HG03039 (cell line): Measurements from ENCODE around the gene BTG1.

Experiments
- ATAC-seq: cut with Tn5 transposase; IDR thresholded peaks from one replicate; pipeline ENCODE4 v1.9.1; 2021; ENCODE audit warnings: mild to moderate bottlenecking, moderate library complexity; ENCODE audit not compliant: unreplicated experiment

The BTG1 gene, protein sequence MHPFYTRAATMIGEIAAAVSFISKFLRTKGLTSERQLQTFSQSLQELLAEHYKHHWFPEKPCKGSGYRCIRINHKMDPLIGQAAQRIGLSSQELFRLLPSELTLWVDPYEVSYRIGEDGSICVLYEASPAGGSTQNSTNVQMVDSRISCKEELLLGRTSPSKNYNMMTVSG

DNA sequence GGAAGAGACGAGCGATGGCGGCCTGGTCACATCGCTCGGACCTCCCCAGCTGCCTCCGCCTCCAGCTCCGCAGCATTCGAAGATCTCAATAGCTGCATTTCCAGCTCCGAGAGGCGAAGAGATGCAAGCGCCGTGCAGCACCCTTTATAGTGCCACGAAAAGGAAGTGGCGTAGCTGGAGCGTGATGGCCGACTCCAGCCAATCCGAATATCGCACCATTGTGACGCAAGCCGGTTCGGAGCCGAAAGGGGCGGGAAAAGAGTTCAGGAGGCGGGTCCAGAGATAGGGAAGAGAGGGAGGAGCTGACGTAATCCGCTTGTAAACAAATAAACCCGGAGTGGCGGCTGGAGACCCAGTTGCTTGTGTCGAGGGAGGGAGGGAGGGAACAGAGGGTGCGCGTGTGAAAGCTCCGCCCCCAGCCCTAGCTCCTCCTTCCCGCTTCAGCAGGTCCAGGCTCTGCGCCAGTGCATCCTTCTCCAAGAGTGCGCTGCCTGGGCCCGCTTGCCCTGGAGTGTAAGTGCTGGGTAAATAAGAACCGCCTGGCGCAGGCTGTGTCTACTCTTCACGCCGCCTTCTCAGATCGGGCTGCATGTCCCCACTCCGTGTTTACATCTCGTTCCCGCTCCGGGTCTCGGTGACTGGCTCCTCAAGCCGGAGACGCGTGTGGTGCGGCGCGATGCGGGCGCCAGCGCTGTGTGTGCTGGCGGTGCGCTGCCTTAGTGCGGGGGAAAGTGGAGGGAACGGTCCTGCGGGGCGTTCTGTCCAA, at the start of gene BTG1:
Gene BTG1 (minus strand): TSS at position 116 of the 766 bp plus-strand sequence. CDS start 311 bp downstream, outside the sequence.
- ATAC-seq, result peak; percentile 69

DNA sequence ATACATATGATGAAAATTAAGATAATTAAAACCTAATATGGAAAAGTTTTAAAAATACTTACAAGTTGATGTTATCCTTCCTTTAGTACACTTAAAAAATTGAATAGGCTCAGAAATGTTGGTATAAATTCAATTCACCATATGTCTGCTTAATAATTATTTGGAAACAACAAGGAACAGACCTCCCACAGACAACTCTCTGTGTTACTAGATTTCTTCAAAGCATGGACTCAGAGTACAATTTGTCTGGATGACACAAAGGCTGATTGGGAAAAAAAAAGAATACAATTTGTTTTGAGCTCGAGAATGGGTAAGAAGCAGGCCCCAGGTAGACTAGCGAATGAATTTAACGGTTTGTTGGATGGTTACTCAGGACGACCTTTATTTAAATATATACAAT, 48.9 kb upstream of the BTG1 start:
- ATAC-seq, result no peak

DNA sequence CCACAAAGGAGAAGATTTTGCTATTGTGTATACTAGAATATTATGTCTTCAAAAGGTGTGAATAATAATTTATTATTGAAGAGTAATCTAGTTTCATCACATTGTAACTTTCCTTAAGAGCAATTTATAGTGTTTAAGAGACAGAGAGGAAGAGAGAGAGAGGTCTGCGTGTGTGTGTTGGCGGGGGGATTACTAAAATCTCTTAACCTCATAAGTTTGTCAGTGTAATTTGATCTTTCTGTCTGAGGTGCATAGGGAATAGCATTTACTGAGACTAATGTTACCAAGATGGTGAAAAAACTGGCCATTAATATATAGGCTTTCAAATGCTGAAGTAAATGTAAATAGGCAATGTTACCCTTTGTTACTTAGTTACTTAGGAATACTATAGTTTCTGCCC, 48.2 kb upstream of the BTG1 start:
- ATAC-seq, result no peak

DNA sequence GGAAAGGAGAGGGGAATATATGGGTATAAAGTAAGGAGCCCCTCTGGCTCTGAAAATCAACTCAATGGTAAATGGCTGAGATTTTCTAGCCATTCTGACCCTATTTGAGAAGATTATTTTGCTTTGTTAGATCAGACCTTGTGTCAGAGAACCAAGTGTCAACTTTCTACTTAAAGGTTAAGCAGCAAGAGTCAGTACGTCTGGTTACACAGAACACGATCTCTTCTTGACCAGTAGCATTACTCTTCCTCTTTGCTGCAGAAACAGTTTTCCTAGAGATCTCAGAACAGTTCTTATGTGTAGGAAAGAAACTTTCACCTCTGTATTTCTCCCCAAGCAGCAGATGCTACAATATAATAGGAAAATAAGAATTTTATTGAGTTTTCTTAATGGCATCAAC, 47.4 kb upstream of the BTG1 start:
- ATAC-seq, result no peak

GRCh38 chr12:92192360-92192759, 46.7 kb upstream of the BTG1 start:
- ATAC-seq, result no peak

DNA sequence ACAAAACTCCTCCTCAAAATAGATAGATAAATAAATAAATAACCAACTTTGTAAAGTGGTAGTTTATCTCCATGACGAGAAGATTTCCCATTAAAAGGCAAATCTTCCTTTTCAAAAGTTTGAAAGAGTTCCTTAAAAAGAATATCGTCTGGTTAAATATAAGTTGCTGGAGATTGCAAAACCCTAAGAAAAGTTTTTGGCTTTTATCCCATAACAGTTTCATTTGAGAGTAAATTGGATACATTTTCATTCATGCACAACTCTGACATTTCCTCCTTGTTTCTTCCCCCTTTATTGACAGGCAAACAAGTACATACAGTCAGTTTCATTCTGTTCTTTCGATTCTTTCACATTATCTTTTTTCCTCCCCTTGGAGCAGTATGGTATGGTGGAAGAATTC, 45.4 kb upstream of the BTG1 start:
- no peak for ATAC-seq

GRCh38 chr12:92188517-92189188, 43.0 kb upstream of the BTG1 start:
- no peak for ATAC-seq

DNA sequence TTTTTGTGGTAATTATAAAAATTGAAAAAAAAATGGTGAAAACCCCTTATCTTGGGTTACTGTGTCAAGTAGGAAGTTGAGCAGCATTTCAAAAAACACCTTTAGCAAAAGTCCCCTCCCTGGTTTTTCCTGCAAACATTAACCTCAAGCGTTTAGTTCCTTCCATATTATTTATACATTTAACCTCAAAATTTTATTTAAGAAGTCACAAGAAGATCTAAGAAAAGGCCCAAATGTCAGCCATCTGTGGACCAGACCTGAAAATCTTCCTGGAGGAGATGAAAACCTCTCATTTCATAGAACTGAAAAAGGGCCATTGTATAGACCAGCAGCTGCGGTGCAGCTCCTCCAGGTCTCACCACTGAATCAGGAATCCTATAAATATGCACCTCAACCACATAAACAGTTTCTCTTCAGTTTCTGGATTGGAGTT, 40.4 kb upstream of the BTG1 start:
- no peak for ATAC-seq

- ATAC-seq, result peak; percentile 69
These were observed 39.4 kb upstream of the BTG1 start for GRCh38 chr12:92185052-92185451.

GRCh38 chr12:92183575-92183974, 37.9 kb upstream of the BTG1 start:
- ATAC-seq, result no peak

DNA sequence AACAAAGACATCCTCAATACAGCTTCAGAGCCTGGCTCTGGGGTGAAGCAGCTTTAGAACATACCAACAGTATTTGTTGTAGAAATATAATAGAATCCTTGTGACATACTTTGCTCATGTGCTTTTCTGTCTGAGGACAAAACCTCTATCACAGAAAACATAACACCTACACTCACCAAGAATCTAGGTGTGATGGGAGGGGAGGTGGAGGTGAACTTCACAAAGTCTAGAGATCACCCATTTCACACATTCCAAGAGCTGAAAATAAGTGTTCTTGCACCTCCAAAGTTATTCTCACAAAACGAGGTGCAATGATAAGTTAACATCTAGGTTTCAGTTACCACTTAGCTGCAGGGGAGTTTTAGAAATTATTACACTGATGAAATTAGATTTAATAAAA, 32.7 kb upstream of the BTG1 start:
- ATAC-seq, result no peak

- no peak for ATAC-seq
These were observed 31.0 kb upstream of the BTG1 start for GRCh38 chr12:92176646-92177045.

DNA sequence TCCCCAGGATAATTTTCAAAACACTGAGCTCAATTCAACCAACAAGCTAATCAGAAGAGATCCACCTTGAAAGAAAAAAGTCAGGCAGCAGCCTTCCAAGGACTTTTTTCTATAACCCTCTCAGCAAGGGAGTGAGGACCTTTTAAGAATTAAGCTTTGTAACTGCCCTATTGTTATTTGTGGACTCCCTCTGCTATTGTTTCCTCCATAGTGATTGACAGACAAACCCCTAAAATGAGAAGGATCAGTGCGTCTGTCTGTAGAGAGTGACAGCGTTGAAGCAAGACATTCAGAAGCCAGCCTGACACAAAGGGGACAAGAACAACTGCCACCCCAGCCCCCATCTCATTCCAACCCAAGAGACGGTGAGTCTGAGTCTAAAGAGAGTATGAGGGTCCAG, 30.3 kb upstream of the BTG1 start:
- ATAC-seq, result no peak

DNA sequence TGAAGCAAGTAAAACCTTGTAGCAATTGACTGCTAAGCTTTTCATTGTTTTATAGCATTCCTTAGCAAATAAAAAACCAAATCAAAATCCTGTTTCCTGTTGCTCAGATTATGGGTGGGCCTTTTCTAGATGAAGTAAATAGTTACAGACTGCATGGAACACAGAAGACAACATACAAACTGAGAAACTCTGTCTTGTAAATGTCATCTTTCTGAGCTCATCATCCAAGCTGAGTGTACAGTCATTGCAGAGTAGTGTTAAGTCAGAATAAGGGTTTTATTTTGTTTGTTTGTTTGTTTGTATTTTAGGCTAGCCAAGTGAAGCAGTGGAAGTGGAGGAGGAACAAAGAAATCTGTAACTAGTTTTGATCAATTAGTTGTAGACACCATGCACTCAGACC, 24.4 kb upstream of the BTG1 start:
- ATAC-seq, result no peak

- no peak for ATAC-seq
These were observed 21.4 kb upstream of the BTG1 start for GRCh38 chr12:92167075-92167474.

DNA sequence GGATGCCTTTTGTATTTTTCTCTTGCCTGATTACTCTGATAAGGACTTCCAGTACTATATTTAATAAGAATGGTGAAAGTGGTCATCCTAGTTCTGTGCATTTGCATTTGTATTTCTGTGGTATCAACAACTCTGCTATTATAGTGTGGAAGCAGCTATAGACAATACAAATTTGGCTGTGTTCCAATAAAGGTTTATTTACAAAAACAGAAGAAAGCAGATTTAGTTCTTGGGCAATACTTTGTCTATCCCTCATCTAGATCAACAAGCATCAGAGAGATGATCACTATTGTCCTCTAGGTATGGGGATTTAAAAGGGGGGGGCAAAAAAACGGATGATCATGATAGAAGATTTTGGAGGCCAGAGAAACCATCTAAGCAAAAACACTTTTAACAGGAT, 19.1 kb upstream of the BTG1 start:
- ATAC-seq, result no peak

DNA sequence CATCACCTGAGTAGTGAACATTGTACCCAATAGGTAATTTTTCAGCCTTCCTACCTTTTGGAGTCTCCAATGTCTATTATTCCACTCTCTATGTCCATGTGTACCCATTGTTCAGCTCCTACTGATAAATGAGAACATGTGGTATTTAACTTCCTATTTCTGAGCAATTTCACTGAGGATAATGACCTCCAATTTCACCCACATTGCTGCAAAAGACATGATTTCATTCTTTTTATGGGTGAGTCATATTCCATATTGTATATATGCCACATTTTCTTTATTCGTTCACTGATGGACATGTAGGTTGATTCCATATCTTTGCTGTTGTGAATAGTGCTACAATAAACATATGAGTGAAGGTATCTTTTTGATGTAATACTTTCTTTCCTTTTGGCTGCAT, 16.4 kb upstream of the BTG1 start:
- no peak for ATAC-seq

- ATAC-seq, result peak; percentile 39
These were observed 13.3 kb upstream of the BTG1 start for GRCh38 chr12:92158796-92159439.

DNA sequence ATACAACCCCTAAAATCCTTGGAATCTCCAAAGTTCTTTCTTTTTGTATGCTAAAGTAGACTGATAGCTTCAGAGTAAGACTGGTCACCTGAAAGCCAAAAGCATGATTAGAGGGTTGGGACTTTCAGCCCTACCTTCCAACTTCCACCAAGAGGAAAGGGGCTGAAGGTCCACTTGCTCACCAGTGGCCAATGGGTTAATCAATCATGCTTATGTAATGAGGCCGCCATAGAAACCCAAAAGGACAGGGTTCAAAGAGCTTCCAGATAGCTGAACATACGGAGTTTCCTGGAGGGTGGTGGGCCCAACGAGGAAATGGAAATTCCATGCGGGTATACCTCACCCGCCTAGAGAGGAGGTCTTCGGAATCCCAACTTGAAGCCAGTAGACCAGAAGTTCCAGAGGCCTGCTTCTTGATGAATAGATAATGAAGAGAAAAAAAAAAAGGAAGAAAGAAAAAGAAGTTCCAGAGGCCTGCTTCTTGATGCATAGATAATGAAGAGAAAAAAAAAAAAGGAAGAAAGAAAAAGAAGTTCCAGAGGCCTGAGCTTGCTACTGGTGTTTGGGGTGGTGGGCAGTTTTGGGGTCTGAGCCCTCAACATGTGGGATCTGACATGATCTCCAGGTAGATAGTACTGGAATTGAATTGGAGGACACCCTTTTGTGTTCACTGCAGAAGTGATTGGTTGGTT, 11.2 kb upstream of the BTG1 start:
- no peak for ATAC-seq

- ATAC-seq, result no peak
These were observed 10.5 kb upstream of the BTG1 start for GRCh38 chr12:92156139-92156538.

DNA sequence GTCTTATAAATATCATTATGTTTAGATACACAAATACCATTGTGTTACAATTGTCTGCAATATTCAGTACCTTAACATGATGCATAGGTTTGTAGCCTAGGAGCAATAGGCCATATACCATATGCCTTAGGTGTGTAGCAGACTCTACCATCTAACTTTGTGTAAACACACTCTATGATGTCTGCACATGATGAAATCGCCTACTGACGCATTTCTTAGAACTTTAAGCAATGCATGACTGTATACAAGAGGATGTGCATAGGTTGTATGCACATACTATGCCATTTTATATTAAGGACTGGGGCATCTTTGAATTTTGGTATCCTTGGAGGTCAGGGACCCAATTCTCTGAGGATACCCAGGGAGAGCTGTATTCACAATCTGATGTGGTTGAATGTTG, 10.1 kb upstream of the BTG1 start:
- ATAC-seq, result no peak
